K562 (cell line): ENCODE measurements around the gene ACKR2. TPM values are rescaled to one million over a fixed set of nuclear protein-coding genes. Genes with fewer than 3 reads are reported as not detected.

ENCODE experiments used
- ARHGAP35 ChIP-seq: fragments of 450-650 bp; IDR thresholded peaks from 2 replicates; pipeline ENCODE4 v1.6.1; 2018; ENCODE audit not compliant: partially characterized antibody
- DEAF1 ChIP-seq: fragments of 450-650 bp; formaldehyde crosslinking; IDR thresholded peaks from 2 replicates; pipeline ENCODE4 v1.4.0; 2020; ENCODE audit warnings: mild to moderate bottlenecking, moderate library complexity
- EGR1 ChIP-seq: fragments of 450-650 bp; conservative IDR thresholded peaks from 2 replicates; pipeline ENCODE4 v1.6.1; 2017; ENCODE audit warnings: mild to moderate bottlenecking
- FOXJ3 ChIP-seq: sonication (generic); formaldehyde crosslinking; IDR thresholded peaks from 2 replicates; pipeline ENCODE4 v1.4.0; 2020; ENCODE audit warnings: mild to moderate bottlenecking, missing genetic modification reagents
- FOXP4 ChIP-seq: sonication (generic); formaldehyde crosslinking; IDR thresholded peaks from 2 replicates; pipeline ENCODE4 v1.8.0; 2022; ENCODE audit warnings: mild to moderate bottlenecking, missing genetic modification reagents, borderline replicate concordance
- GATA2 ChIP-seq: sonication (generic); formaldehyde crosslinking; IDR thresholded peaks from 2 replicates; pipeline ENCODE4 v1.4.0; 2020; ENCODE audit warnings: mild to moderate bottlenecking, missing genetic modification reagents
- HMBOX1 ChIP-seq: sonication (generic); IDR thresholded peaks from 2 replicates; pipeline ENCODE4 v1.6.1; 2016
- KDM1A ChIP-seq, 2 experiments: fragments of 450-650 bp; IDR thresholded peaks; 2 replicates each; pipeline ENCODE4 v1.6.1; 2016; ENCODE audit warnings: mild to moderate bottlenecking in 2 of 2
- PML ChIP-seq: IDR thresholded peaks from 2 replicates; pipeline ENCODE4 v1.6.1; 2012; ENCODE audit warnings: low read length, inconsistent platforms
- RNF219 ChIP-seq: fragments of 250-450 bp; sonication (Bioruptor Pico); IDR thresholded peaks from 2 replicates; pipeline ENCODE4 v1.5.0; 2022; ENCODE audit warnings: mild to moderate bottlenecking
- TEAD4 ChIP-seq, 2 experiments: sonication (generic) in 1 of 2; formaldehyde crosslinking in 1 of 2; IDR thresholded peaks; 2 replicates each; pipeline versions ENCODE4 v1.6.1 to v1.8.0; 2012 to 2022; ENCODE audit warnings: borderline replicate concordance in 1 of 2, inconsistent platforms in 1 of 2, low read length in 1 of 2, mild to moderate bottlenecking in 1 of 2, missing genetic modification reagents in 1 of 2
- TRIM24 ChIP-seq, 2 experiments: fragments of 450-650 bp; IDR thresholded peaks; 2 replicates each; pipeline ENCODE4 v1.6.1; 2016
- ZFP36 ChIP-seq: fragments of 150-350 bp; IDR thresholded peaks from 2 replicates; pipeline ENCODE4 v1.6.1; 2018; ENCODE audit warnings: low read length, low read depth; ENCODE audit not compliant: partially characterized antibody
- polyA plus RNA-seq, 8 experiments: library from polyadenylated mRNA; depleted of rRNA in 4 of 8; stranded (reverse) in 5 of 8; unstranded in 3 of 8; fragments of >200 nt; fragmentation: Nextera tagmentation in 2 of 8; fragmentation: Illumina TruSeq in 1 of 8; extraction: Ambion mirVana in 2 of 8; extraction: Trizol in 1 of 8; gene quantifications; 2 replicates each; pipeline versions ENCODE4 v1.2.1 to v1.2.3, GENCODE V29; 2011 to 2014; ENCODE audit warnings: inconsistent platforms in 1 of 8, missing spikeins in 1 of 8
- total RNA-seq, 7 experiments: library from RNA; depleted of rRNA in 6 of 7; stranded (reverse); fragments of >200 nt in 6 of 7; fragmentation: Illumina TruSeq in 2 of 7; extraction: Trizol in 2 of 7; gene quantifications; 2 replicates each; pipeline versions ENCODE4 v1.2.1 to v1.2.3, GENCODE V29; 2011 to 2021; ENCODE audit warnings: low replicate concordance in 1 of 7
- TF ChIP-seq, protein P1 (sequence below): fragments of 450-650 bp; formaldehyde crosslinking; IDR thresholded peaks from 2 replicates; pipeline ENCODE4 v1.4.0; 2020; ENCODE audit warnings: mild to moderate bottlenecking
- TF ChIP-seq, protein P2 (sequence below): fragments of 250-450 bp; sonication (Bioruptor Pico); IDR thresholded peaks from 2 replicates; pipeline ENCODE4 v1.5.0; 2020; ENCODE audit warnings: mild to moderate bottlenecking
- TF ChIP-seq, protein P3 (sequence below): fragments of 250-450 bp; sonication (Bioruptor Pico); IDR thresholded peaks from 2 replicates; pipeline ENCODE4 v1.8.0; 2022; ENCODE audit warnings: inconsistent platforms

Gene ACKR2
- total and polyA plus RNA-seq, 9 of the 15 experiments (the other 6 are each of a cell fraction or from before 2014, with no cell fraction given) = 0.03 to 0.69 (median 0.25) TPM; not detected in 1

DNA sequence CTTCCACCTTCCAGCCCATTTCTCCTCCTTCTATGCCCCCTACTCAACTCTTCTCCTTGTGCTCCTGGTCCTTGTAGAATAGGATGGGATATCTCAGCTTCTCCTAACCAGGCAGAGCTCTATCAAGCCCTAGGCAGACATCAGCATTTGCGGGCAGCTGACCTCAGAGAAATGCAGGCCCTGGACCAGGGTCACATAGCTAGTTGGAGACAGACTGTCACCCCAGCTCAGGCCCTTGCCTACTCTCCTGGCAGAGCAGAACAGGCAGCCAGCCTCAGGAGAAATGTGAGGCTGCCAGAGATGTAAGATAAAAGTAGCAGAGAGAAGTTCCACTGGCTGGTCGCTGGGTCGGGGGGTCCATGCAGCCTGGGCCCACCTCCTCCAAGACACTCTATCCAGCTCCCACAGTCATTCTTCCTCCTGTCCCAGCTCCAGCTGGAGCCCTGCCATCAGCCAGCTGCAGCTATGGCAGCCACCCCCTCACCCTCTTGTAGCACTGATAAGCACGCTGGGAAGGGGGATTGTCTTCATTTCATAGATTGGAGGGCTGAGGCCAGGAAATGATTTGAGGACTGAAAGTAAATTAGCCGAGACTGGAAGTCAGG is 62.4 kb downstream of the ACKR2 start (continued):
- TF ChIP-seq FOXP4 (CRISPR knock-in tag) = no peak
- 0 out of 2 replicates have a peak, but pooled peaks have one; percentile 10 for TF ChIP-seq GATA2 (CRISPR knock-in tag)
- no peak for TF ChIP-seq DEAF1
- TF ChIP-seq, protein P1, sequence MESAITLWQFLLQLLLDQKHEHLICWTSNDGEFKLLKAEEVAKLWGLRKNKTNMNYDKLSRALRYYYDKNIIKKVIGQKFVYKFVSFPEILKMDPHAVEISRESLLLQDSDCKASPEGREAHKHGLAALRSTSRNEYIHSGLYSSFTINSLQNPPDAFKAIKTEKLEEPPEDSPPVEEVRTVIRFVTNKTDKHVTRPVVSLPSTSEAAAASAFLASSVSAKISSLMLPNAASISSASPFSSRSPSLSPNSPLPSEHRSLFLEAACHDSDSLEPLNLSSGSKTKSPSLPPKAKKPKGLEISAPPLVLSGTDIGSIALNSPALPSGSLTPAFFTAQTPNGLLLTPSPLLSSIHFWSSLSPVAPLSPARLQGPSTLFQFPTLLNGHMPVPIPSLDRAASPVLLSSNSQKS (CRISPR knock-in tag) = no peak
- no peak for TF ChIP-seq HMBOX1
- no peak for TF ChIP-seq FOXJ3 (CRISPR knock-in tag)
- TF ChIP-seq ARHGAP35 = no peak
- TF ChIP-seq, protein P2, sequence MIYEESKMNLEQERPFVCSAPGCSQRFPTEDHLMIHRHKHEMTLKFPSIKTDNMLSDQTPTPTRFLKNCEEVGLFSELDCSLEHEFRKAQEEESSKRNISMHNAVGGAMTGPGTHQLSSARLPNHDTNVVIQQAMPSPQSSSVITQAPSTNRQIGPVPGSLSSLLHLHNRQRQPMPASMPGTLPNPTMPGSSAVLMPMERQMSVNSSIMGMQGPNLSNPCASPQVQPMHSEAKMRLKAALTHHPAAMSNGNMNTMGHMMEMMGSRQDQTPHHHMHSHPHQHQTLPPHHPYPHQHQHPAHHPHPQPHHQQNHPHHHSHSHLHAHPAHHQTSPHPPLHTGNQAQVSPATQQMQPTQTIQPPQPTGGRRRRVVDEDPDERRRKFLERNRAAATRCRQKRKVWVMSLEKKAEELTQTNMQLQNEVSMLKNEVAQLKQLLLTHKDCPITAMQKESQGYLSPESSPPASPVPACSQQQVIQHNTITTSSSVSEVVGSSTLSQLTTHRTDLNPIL (CRISPR knock-in tag) = no peak
- TF ChIP-seq ZFP36 = no peak
- TF ChIP-seq, protein P3, sequence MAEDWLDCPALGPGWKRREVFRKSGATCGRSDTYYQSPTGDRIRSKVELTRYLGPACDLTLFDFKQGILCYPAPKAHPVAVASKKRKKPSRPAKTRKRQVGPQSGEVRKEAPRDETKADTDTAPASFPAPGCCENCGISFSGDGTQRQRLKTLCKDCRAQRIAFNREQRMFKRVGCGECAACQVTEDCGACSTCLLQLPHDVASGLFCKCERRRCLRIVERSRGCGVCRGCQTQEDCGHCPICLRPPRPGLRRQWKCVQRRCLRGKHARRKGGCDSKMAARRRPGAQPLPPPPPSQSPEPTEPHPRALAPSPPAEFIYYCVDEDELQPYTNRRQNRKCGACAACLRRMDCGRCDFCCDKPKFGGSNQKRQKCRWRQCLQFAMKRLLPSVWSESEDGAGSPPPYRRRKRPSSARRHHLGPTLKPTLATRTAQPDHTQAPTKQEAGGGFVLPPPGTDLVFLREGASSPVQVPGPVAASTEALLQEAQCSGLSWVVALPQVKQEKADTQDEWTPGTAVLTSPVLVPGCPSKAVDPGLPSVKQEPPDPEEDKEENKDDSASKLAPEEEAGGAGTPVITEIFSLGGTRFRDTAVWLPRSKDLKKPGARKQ (CRISPR knock-in tag) = no peak
- TF ChIP-seq TEAD4 (IDR thresholded peaks at IDR 0.05; ENCODE audit: low read length) = peak; percentile 56; the same call in 1 of the 2 replicates
- TF ChIP-seq TEAD4 (CRISPR knock-in tag; IDR thresholded peaks at IDR 0.05; ENCODE audit: borderline replicate concordance) = no peak
- no peak for TF ChIP-seq PML
- no peak for TF ChIP-seq RNF219 (CRISPR knock-in tag)
- TF ChIP-seq EGR1 = peak; percentile 59
- TF ChIP-seq TRIM24 (IDR thresholded peaks at IDR 0.05) = no peak
- TF ChIP-seq KDM1A (IDR thresholded peaks at IDR 0.05) = peak; percentile 9 to 26; a peak in 1 of 4 replicates
